K562 (cell line): ENCODE results near the gene EFCAB12. TPM values are rescaled to one million over a fixed set of nuclear protein-coding genes. Genes with fewer than 3 reads are reported as not detected.

Experiments used
- ATAC-seq: fragments of 200-7000 bp; cut with Tn5 transposase; 3 replicates; pipeline ENCODE4 v1.9.1; 2020; ENCODE audit warnings: moderate library complexity
- BruUV-seq: library from RNA; stranded (reverse); fragments of 400-500 nt; replicated peaks from 2 replicates; lab custom pipeline; 2021; lab: Mats Ljungman, UMichigan
- CTCF ChIA-PET: fragments of 300-600 bp; formaldehyde crosslinking; extraction: SDS; loops from one replicate; lab custom pipeline; 2021; ENCODE audit warnings: low intra/inter-chr PET ratio; lab: Yijun Ruan, JAX
- POLR2A ChIA-PET: fragments of 300-600, 350-650 bp; sonication (Branson Sonifier 250); formaldehyde crosslinking; extraction: SDS; loops from one replicate; lab custom pipeline; 2021; ENCODE audit warnings: antibody characterized with exemption, inconsistent platforms; lab: Yijun Ruan, JAX
- DNase-seq, 4 experiments: peaks; one replicate each; pipeline versions ENCODE4 v3.0.0 to v3.0.0-alpha.2; 2011 to 2018; ENCODE audit warnings: low spot score in 3 of 4, mixed read lengths in 3 of 4; ENCODE audit errors: extremely low read depth in 1 of 4
- FAIRE-seq: peaks from 2 replicates; lab custom pipeline; 2011; peaks lifted over from hg19 to GRCh38; lab: Jason Lieb, UNC
- H2AFZ ChIP-seq: 2 replicates; pipeline ENCODE4 v1.6.0; 2011; ENCODE audit warnings: low read depth, low read length, control low read depth, inconsistent platforms
- H3K27ac ChIP-seq: fragments of 200-600 bp; 3 replicates; pipeline ENCODE4 v1.8.0; 2011; ENCODE audit warnings: low read depth, mild to moderate bottlenecking, control low read depth, inconsistent platforms, low read length, moderate library complexity, mixed read lengths; ENCODE audit errors: extremely low read depth
- H3K27me3 ChIP-seq, 2 experiments: fragments of 300-600 bp in 1 of 2; 2 replicates in 1 of 2; 3 replicates in 1 of 2; pipeline versions ENCODE4 v1.6.0 to v1.8.0; 2011; ENCODE audit warnings: inconsistent platforms in 2 of 2, low read length in 2 of 2, mild to moderate bottlenecking in 1 of 2, mixed read lengths in 1 of 2, moderate library complexity in 1 of 2; ENCODE audit not compliant: control insufficient read depth in 2 of 2, insufficient read depth in 2 of 2
- H3K36me3 ChIP-seq: fragments of 300-600 bp; 3 replicates; pipeline ENCODE4 v1.8.0; 2011; ENCODE audit warnings: mild to moderate bottlenecking, low read length, inconsistent platforms; ENCODE audit not compliant: control insufficient read depth, insufficient read depth
- H3K4me1 ChIP-seq, 2 experiments: fragments of 200-600 bp in 1 of 2; replicated peaks in 1 of 2; 2 replicates in 1 of 2; 3 replicates in 1 of 2; pipeline versions ENCODE4 v1.5.1 to v1.8.0; 2011; ENCODE audit warnings: inconsistent platforms in 2 of 2, low read length in 2 of 2, mild to moderate bottlenecking in 1 of 2, mixed read lengths in 1 of 2, moderate library complexity in 1 of 2; ENCODE audit not compliant: control insufficient read depth in 2 of 2, insufficient read depth in 2 of 2
- H3K4me2 ChIP-seq: 2 replicates; pipeline ENCODE4 v1.6.1; 2011; ENCODE audit warnings: low read length, control low read depth, inconsistent platforms, mixed read lengths; ENCODE audit not compliant: insufficient read depth
- H3K4me3 ChIP-seq: fragments of 200-600 bp; sonication (generic), shearing (Covaris generic); 2 replicates; pipeline ENCODE4 v1.5.1; 2016; ENCODE audit warnings: control low read depth, inconsistent platforms
- H3K79me2 ChIP-seq: fragments of 200-600 bp; 3 replicates; pipeline ENCODE4 v1.8.0; 2011; ENCODE audit warnings: low read length, inconsistent platforms; ENCODE audit not compliant: control insufficient read depth, insufficient read depth
- H3K9ac ChIP-seq, 2 experiments: 2 replicates each; pipeline versions ENCODE4 v1.6.0 to v1.6.1; 2011; ENCODE audit warnings: low read depth in 2 of 2, low read length in 2 of 2, control low read depth in 1 of 2, inconsistent platforms in 1 of 2, mild to moderate bottlenecking in 1 of 2, mixed read lengths in 1 of 2; ENCODE audit not compliant: insufficient read depth in 1 of 2
- H3K9me1 ChIP-seq: one replicate; pipeline ENCODE4 v1.6.0; 2011; ENCODE audit warnings: inconsistent platforms, mild to moderate bottlenecking, low read length, moderate library complexity; ENCODE audit not compliant: control insufficient read depth, insufficient read depth
- H3K9me3 ChIP-seq: replicated peaks from 2 replicates; pipeline ENCODE4 v1.5.1; 2011; ENCODE audit warnings: low read depth, low read length, inconsistent platforms; ENCODE audit not compliant: control insufficient read depth, insufficient read depth
- H4K20me1 ChIP-seq: replicated peaks from 2 replicates; pipeline ENCODE4 v1.6.1; 2011; ENCODE audit warnings: low read length, inconsistent platforms, mixed read lengths; ENCODE audit not compliant: control insufficient read depth, insufficient read depth
- ADNP ChIP-seq: fragments of 200-800 bp; sonication (Bioruptor generic); IDR thresholded peaks from 2 replicates; pipeline ENCODE4 v1.6.1; 2016; ENCODE audit warnings: missing genetic modification characterization, missing compliant biosample characterization
- CREM ChIP-seq: IDR thresholded peaks from 2 replicates; pipeline ENCODE4 v1.6.1; 2014; ENCODE audit warnings: antibody characterized with exemption, low read depth
- JUN ChIP-seq, 2 experiments: sonication (generic) in 1 of 2; formaldehyde crosslinking in 1 of 2; IDR thresholded peaks; 2 replicates each; pipeline versions ENCODE4 v1.6.1 to v1.8.0; 2012 to 2022; ENCODE audit warnings: borderline replicate concordance in 2 of 2, mild to moderate bottlenecking in 2 of 2, improper control_type of control experiment in 1 of 2, low read depth in 1 of 2, low read length in 1 of 2, missing genetic modification reagents in 1 of 2
- L3MBTL2 ChIP-seq: fragments of 450-650 bp; IDR thresholded peaks from 2 replicates; pipeline ENCODE4 v1.6.1; 2016; ENCODE audit warnings: mild to moderate bottlenecking, moderate library complexity
- RBBP5 ChIP-seq: fragments of 200-600 bp; sonication (generic); IDR thresholded peaks from 2 replicates; pipeline ENCODE4 v1.6.1; 2012; ENCODE audit warnings: borderline replicate concordance, mild to moderate bottlenecking, low read length, control low read depth, inconsistent platforms; ENCODE audit not compliant: insufficient read depth, poor library complexity, severe bottlenecking
- RBM17 ChIP-seq: fragments of 200-400 bp; formaldehyde crosslinking; IDR thresholded peaks from 2 replicates; pipeline ENCODE4 v1.6.1; 2017; ENCODE audit warnings: low read depth, mild to moderate bottlenecking, low read length, borderline replicate concordance
- TAL1 ChIP-seq: fragments of 450-650 bp; IDR thresholded peaks from 2 replicates; pipeline ENCODE4 v1.6.1; 2016; ENCODE audit warnings: mild to moderate bottlenecking
- TARDBP ChIP-seq: fragments of 450-650 bp; IDR thresholded peaks from 2 replicates; pipeline ENCODE4 v1.6.1; 2016
- ZBTB17 ChIP-seq: fragments of 450-650 bp; formaldehyde crosslinking; IDR thresholded peaks from 2 replicates; pipeline ENCODE4 v1.4.0; 2020; ENCODE audit warnings: mild to moderate bottlenecking
- ZFX ChIP-seq: sonication (generic); formaldehyde crosslinking; IDR thresholded peaks from 2 replicates; pipeline ENCODE4 v1.8.0; 2022; ENCODE audit warnings: mild to moderate bottlenecking, missing genetic modification reagents, moderate library complexity
- WGBS: fragments of 100-300 bp; shearing (Covaris generic); methylation state at CpG from one replicate; pipeline ENCODE4 v1.1.6; 2016; ENCODE audit warnings: low coverage, mixed read lengths; ENCODE audit not compliant: insufficient coverage; ENCODE audit errors: missing lambda C conversion rate; 5-methylcytosine and 5-hydroxymethylcytosine counted together
- in situ Hi-C: fragments of 300-500 bp; cut with MboI; formaldehyde crosslinking; loops from 4 replicates; pipeline ENCODE4 v1.15.0; 2018; ENCODE audit warnings: inconsistent platforms, mixed read lengths
- intact Hi-C: fragments of 100-400 bp; cut with micrococcal nuclease; formaldehyde crosslinking; loops from 2 replicates; pipeline ENCODE4 v1.14.2; 2022
- polyA plus RNA-seq, 8 experiments: library from polyadenylated mRNA; depleted of rRNA in 4 of 8; stranded (reverse) in 5 of 8; unstranded in 3 of 8; fragments of >200 nt; fragmentation: Nextera tagmentation in 2 of 8; fragmentation: Illumina TruSeq in 1 of 8; extraction: Ambion mirVana in 2 of 8; extraction: Trizol in 1 of 8; gene quantifications; 2 replicates each; pipeline versions ENCODE4 v1.2.1 to v1.2.3, GENCODE V29; 2011 to 2014; ENCODE audit warnings: inconsistent platforms in 1 of 8, missing spikeins in 1 of 8
- total RNA-seq, 7 experiments: library from RNA; depleted of rRNA in 6 of 7; stranded (reverse); fragments of >200 nt in 6 of 7; fragmentation: Illumina TruSeq in 2 of 7; extraction: Trizol in 2 of 7; gene quantifications; 2 replicates each; pipeline versions ENCODE4 v1.2.1 to v1.2.3, GENCODE V29; 2011 to 2021; ENCODE audit warnings: low replicate concordance in 1 of 7
- TF ChIP-seq, protein P1 (sequence below), 2 experiments: fragments of 450-650 bp; IDR thresholded peaks; 2 replicates each; pipeline ENCODE4 v1.6.1; 2016
- TF ChIP-seq, protein P2 (sequence below): sonication (generic); formaldehyde crosslinking; IDR thresholded peaks from 2 replicates; pipeline ENCODE4 v1.9.0; 2022; ENCODE audit warnings: mild to moderate bottlenecking, missing genetic modification reagents
- TF ChIP-seq, protein P3 (sequence below), 2 experiments: fragments of 450-650 bp; conservative IDR thresholded peaks; 2 replicates each; pipeline ENCODE4 v1.6.1; 2017; ENCODE audit warnings: mild to moderate bottlenecking in 2 of 2, moderate library complexity in 2 of 2

The EFCAB12 gene
- total and polyA plus RNA-seq, 9 of the 15 experiments (the other 6 are each of a cell fraction or from before 2014, with no cell fraction given), result 0.08 to 0.95 (median 0.56) TPM; not detected in 1

DNA sequence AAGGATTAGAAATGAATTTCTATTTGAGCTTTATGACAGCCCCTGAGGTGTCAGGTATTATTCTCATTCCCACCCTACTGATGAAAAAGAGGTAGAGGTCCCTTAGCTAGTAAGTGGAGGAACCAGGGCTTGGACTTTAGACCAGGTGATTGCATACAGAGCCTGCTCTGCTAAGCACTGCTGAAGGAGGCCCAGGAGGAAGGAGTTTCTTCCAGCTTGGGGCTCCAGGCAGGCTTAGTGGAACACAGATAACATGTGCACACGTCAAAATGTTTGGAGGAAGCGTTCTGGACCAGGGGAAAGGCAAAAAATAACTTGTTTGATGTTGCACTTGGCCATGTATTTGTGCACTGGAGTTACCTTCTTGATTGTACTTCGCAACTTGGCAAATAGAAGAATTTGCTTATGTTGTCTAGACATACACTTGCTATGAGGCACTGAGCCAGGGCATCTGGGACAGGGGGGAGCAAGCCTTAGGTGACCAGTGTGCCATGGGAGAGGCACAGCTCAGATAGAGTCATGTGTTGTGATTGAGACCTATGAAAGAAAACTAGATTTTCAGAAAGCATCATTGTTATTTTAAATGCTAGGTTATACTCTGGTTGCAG, 34.0 kb upstream of the EFCAB12 start:
- peak overlapping the region in 1 of 2 experiments; percentile 86; a peak in 2 of 4 replicates for H3K9ac ChIP-seq
- intact Hi-C loops, result no loop called here
- H3K36me3 ChIP-seq, result peaks cover 4% of the 10 kb centered on the region; the same call in 1 of the 3 replicates
- 30% methylated on average over 3 of the region's 3 CpGs for WGBS
- TF ChIP-seq JUN (IDR thresholded peaks at IDR 0.05; ENCODE audit: borderline replicate concordance, low read depth, low read length) (no peak), JUN (CRISPR knock-in tag; IDR thresholded peaks at IDR 0.05; ENCODE audit: borderline replicate concordance) (no peak), ZFX (CRISPR knock-in tag) (peak; percentile 37; the same call in 1 of the 2 replicates), RBM17 (no peak), ADNP (tag) (0 out of 2 replicates have a peak, but pooled peaks have one; percentile 3), TARDBP (0 out of 2 replicates have a peak, but pooled peaks have one; percentile 8), RBBP5 (peak; percentile 24), ZBTB17 (CRISPR knock-in tag) (peak; percentile 97), CREM (0 out of 2 replicates have a peak, but pooled peaks have one; percentile 23), TAL1 (no peak), L3MBTL2 (peak; percentile 27; the same call in 1 of the 2 replicates)
- TF ChIP-seq, protein P1, sequence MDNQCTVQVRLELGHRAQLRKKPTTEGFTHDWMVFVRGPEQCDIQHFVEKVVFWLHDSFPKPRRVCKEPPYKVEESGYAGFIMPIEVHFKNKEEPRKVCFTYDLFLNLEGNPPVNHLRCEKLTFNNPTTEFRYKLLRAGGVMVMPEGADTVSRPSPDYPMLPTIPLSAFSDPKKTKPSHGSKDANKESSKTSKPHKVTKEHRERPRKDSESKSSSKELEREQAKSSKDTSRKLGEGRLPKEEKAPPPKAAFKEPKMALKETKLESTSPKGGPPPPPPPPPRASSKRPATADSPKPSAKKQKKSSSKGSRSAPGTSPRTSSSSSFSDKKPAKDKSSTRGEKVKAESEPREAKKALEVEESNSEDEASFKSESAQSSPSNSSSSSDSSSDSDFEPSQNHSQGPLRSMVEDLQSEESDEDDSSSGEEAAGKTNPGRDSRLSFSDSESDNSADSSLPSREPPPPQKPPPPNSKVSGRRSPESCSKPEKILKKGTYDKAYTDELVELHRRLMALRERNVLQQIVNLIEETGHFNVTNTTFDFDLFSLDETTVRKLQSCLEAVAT (IDR thresholded peaks at IDR 0.05), result peak in 1 of 2 experiments; percentile 97; a peak in 2 of 4 replicates
- TF ChIP-seq, protein P2, sequence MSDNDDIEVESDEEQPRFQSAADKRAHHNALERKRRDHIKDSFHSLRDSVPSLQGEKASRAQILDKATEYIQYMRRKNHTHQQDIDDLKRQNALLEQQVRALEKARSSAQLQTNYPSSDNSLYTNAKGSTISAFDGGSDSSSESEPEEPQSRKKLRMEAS, result peak; percentile 63
- TF ChIP-seq, protein P3, sequence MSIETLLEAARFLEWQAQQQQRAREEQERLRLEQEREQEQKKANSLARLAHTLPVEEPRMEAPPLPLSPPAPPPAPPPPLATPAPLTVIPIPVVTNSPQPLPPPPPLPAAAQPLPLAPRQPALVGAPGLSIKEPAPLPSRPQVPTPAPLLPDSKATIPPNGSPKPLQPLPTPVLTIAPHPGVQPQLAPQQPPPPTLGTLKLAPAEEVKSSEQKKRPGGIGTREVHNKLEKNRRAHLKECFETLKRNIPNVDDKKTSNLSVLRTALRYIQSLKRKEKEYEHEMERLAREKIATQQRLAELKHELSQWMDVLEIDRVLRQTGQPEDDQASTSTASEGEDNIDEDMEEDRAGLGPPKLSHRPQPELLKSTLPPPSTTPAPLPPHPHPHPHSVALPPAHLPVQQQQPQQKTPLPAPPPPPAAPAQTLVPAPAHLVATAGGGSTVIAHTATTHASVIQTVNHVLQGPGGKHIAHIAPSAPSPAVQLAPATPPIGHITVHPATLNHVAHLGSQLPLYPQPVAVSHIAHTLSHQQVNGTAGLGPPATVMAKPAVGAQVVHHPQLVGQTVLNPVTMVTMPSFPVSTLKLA (conservative IDR thresholded peaks at IDR 0.05), result 0 out of 4 replicates have a peak, but pooled peaks of 1 of the 2 experiments have one; percentile 4
- H3K9me1 ChIP-seq, result no peaks in the 10 kb centered on the region
- CTCF ChIA-PET, result no interaction called here
- no peak overlapping the region for H3K4me3 ChIP-seq
- H3K27me3 ChIP-seq, result no peaks in the 10 kb centered on the region
- H3K9me3 ChIP-seq, result no peaks in the 10 kb centered on the region
- ATAC-seq (peak; percentile 72), FAIRE-seq (peak; percentile 65), DNase-seq (peak in 3 of 4 experiments; percentile 26 to 60 (median 29))
- no peaks in the 10 kb centered on the region for H3K79me2 ChIP-seq
- H4K20me1 ChIP-seq, result no peaks in the 10 kb centered on the region
- peak overlapping the region; percentile 90 for H3K4me2 ChIP-seq
- peak overlapping the region; percentile 44 for H2AFZ ChIP-seq
- peaks cover 14 to 39% of the 10 kb centered on the region in 2 experiments for H3K4me1 ChIP-seq
- BruUV-seq, result no TSS peak
- POLR2A ChIA-PET, result interaction anchor here (0.6 to 1.8 kb wide), 9 partner anchors 9 to 49 kb away, joined by 3 to 14 read pairs (median 5); partner anchors contain the start of genes IFT122 and MBD4
- H3K27ac ChIP-seq, result peak overlapping the region; percentile 99
- in situ Hi-C loops, result no loop called here
